GM12878 (cell line): ENCODE results near the gene MANF. TPM values are rescaled to one million over a fixed set of nuclear protein-coding genes. Genes with fewer than 3 reads are reported as not detected.

Experiments
- BRCA1 ChIP-seq: IDR thresholded peaks from 2 replicates; pipeline ENCODE4 v1.6.1; 2011; ENCODE audit warnings: low read depth, low read length, improper control_type of control experiment
- CBFB ChIP-seq: IDR thresholded peaks from 2 replicates; pipeline ENCODE4 v1.6.1; 2016; ENCODE audit warnings: antibody characterized with exemption, low read depth
- CHD1 ChIP-seq: IDR thresholded peaks from 2 replicates; pipeline ENCODE4 v1.6.1; 2012; ENCODE audit warnings: low read depth, low read length, improper control_type of control experiment
- E2F8 ChIP-seq: fragments of 450-650 bp; IDR thresholded peaks from 2 replicates; pipeline ENCODE4 v1.6.1; 2018; ENCODE audit warnings: mild to moderate bottlenecking, low read depth, moderate library complexity; ENCODE audit not compliant: partially characterized antibody
- EED ChIP-seq: sonication (generic); IDR thresholded peaks from 2 replicates; pipeline ENCODE4 v1.6.1; 2016; ENCODE audit warnings: antibody characterized with exemption, low read depth
- FOS ChIP-seq: IDR thresholded peaks from 3 replicates; pipeline ENCODE4 v1.6.1; 2011; ENCODE audit warnings: borderline replicate concordance; ENCODE audit not compliant: insufficient read length; ENCODE audit errors: extremely low read depth
- HCFC1 ChIP-seq: fragments of 150-350 bp; IDR thresholded peaks from 2 replicates; pipeline ENCODE4 v1.6.1; 2014; ENCODE audit warnings: low read length
- HDAC6 ChIP-seq: fragments of 200-600 bp; sonication (generic); IDR thresholded peaks from one replicate; pipeline ENCODE4 v1.8.0; 2017; ENCODE audit warnings: antibody characterized with exemption; ENCODE audit not compliant: unreplicated experiment
- IKZF1 ChIP-seq: fragments of 450-650 bp; conservative IDR thresholded peaks from 2 replicates; pipeline ENCODE4 v1.6.1; 2017; ENCODE audit warnings: antibody characterized with exemption, mild to moderate bottlenecking
- IRF4 ChIP-seq: IDR thresholded peaks from 2 replicates; pipeline ENCODE4 v1.6.1; 2011; ENCODE audit warnings: low read depth, low read length
- LARP7 ChIP-seq: fragments of 450-650 bp; IDR thresholded peaks from 2 replicates; pipeline ENCODE4 v1.6.1; 2017; ENCODE audit warnings: mild to moderate bottlenecking
- POLR2AphosphoS2 ChIP-seq: IDR thresholded peaks from 2 replicates; pipeline ENCODE4 v1.6.1; 2011; ENCODE audit warnings: low read depth, mild to moderate bottlenecking, low read length, improper control_type of control experiment, moderate library complexity
- REST ChIP-seq: IDR thresholded peaks from 2 replicates; pipeline ENCODE4 v1.6.1; 2012; ENCODE audit warnings: mild to moderate bottlenecking, low read depth, low read length
- SIN3A ChIP-seq: IDR thresholded peaks from 2 replicates; pipeline ENCODE4 v1.6.1; 2012; ENCODE audit warnings: low read depth, low read length, improper control_type of control experiment
- STAT3 ChIP-seq: IDR thresholded peaks from 2 replicates; pipeline ENCODE4 v1.6.1; 2011; ENCODE audit warnings: low read depth, low read length, improper control_type of control experiment
- TCF3 ChIP-seq: IDR thresholded peaks from 2 replicates; pipeline ENCODE4 v1.6.1; 2012; ENCODE audit warnings: low read depth, mild to moderate bottlenecking, low read length, borderline replicate concordance; ENCODE audit not compliant: insufficient read depth
- YY1 ChIP-seq: IDR thresholded peaks from 2 replicates; pipeline ENCODE4 v1.6.1; 2011; ENCODE audit warnings: low read depth, mild to moderate bottlenecking, low read length
- polyA plus RNA-seq, 11 experiments: library from polyadenylated mRNA; depleted of rRNA in 4 of 11; unstranded in 6 of 11; stranded (reverse) in 5 of 11; fragments of >200 nt; fragmentation: Nextera tagmentation in 4 of 11; fragmentation: Illumina TruSeq in 1 of 11; extraction: Ambion mirVana in 4 of 11; extraction: Trizol in 1 of 11; gene quantifications; 1 replicate in 1 of 11; 2 replicates in 10 of 11; pipeline versions ENCODE4 v1.2.1 to v1.2.3, GENCODE V29; 2011 to 2016; ENCODE audit warnings: inconsistent platforms in 2 of 11, missing spikeins in 2 of 11, low read depth in 1 of 11
- total RNA-seq, 4 experiments: library from RNA; depleted of rRNA in 3 of 4; stranded (reverse); fragments of >200 nt in 3 of 4; fragmentation: Illumina TruSeq in 1 of 4; extraction: Trizol in 1 of 4; gene quantifications; 2 replicates each; pipeline versions ENCODE4 v1.2.1 to v1.2.3, GENCODE V29; 2013 to 2021
- TF ChIP-seq, protein P1 (sequence below): IDR thresholded peaks from 2 replicates; pipeline ENCODE4 v1.6.1; 2012; ENCODE audit warnings: low read depth, low read length, improper control_type of control experiment
- TF ChIP-seq, protein P2 (sequence below): fragments of 450-650 bp; IDR thresholded peaks from 2 replicates; pipeline ENCODE4 v1.6.1; 2016; ENCODE audit warnings: mild to moderate bottlenecking, moderate library complexity, borderline replicate concordance

MANF gene
- total and polyA plus RNA-seq, 10 of the 15 experiments (the other 5 are each of a cell fraction or from before 2014, with no cell fraction given): 22.0 to 120 (median 82.9) TPM

GRCh38 chr3:51384726-51385473 lies at the start of gene MANF (continued):
- TF ChIP-seq HDAC6 (no peak), STAT3 (no peak), HCFC1 (peak; percentile 84), IRF4 (0 out of 2 replicates have a peak, but pooled peaks have one; percentile 28), IKZF1 (peak; percentile 79), REST (no peak), CHD1 (no peak), SIN3A (peak; percentile 62; the same call in 1 of the 2 replicates), POLR2AphosphoS2 (peak; percentile 61; the same call in 1 of the 2 replicates), BRCA1 (no peak), FOS (peak; percentile 85), E2F8 (no peak), EED (no peak), TCF3 (peak; percentile 48; the same call in 1 of the 2 replicates), YY1 (peak; percentile 99), LARP7 (peak; percentile 18; the same call in 1 of the 2 replicates), CBFB (peak; percentile 73; the same call in 1 of the 2 replicates)
- TF ChIP-seq, protein P1, sequence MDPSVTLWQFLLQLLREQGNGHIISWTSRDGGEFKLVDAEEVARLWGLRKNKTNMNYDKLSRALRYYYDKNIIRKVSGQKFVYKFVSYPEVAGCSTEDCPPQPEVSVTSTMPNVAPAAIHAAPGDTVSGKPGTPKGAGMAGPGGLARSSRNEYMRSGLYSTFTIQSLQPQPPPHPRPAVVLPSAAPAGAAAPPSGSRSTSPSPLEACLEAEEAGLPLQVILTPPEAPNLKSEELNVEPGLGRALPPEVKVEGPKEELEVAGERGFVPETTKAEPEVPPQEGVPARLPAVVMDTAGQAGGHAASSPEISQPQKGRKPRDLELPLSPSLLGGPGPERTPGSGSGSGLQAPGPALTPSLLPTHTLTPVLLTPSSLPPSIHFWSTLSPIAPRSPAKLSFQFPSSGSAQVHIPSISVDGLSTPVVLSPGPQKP: peak; percentile 36; the same call in 1 of the 2 replicates
- TF ChIP-seq, protein P2, sequence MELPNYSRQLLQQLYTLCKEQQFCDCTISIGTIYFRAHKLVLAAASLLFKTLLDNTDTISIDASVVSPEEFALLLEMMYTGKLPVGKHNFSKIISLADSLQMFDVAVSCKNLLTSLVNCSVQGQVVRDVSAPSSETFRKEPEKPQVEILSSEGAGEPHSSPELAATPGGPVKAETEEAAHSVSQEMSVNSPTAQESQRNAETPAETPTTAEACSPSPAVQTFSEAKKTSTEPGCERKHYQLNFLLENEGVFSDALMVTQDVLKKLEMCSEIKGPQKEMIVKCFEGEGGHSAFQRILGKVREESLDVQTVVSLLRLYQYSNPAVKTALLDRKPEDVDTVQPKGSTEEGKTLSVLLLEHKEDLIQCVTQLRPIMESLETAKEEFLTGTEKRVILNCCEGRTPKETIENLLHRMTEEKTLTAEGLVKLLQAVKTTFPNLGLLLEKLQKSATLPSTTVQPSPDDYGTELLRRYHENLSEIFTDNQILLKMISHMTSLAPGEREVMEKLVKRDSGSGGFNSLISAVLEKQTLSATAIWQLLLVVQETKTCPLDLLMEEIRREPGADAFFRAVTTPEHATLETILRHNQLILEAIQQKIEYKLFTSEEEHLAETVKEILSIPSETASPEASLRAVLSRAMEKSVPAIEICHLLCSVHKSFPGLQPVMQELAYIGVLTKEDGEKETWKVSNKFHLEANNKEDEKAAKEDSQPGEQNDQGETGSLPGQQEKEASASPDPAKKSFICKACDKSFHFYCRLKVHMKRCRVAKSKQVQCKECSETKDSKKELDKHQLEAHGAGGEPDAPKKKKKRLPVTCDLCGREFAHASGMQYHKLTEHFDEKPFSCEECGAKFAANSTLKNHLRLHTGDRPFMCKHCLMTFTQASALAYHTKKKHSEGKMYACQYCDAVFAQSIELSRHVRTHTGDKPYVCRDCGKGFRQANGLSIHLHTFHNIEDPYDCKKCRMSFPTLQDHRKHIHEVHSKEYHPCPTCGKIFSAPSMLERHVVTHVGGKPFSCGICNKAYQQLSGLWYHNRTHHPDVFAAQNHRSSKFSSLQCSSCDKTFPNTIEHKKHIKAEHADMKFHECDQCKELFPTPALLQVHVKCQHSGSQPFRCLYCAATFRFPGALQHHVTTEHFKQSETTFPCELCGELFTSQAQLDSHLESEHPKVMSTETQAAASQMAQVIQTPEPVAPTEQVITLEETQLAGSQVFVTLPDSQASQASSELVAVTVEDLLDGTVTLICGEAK: peak; percentile 91; the same call in 1 of the 2 replicates
